Stimulated activated naive B cell treated with anti-CD40 and anti-IgM and Interleukin-4, amounts not matched to agents 10 μg/mL and 1 μg/mL and 100 μg/mL, for 72 hours (primary cell): ENCODE measurements around the gene AP1G2.
"Not testable (repeated sequence)": the region's sequence is repeated elsewhere in the genome, so short reads cannot be mapped to it uniquely, and the experiment has no call there.

Source experiments
- ATAC-seq, 2 donors: fragments of 150-1000 bp; cut with Tn5 transposase; replicated peaks; 2 replicates each; pipeline ENCODE4 v1.10.0; 2021; ENCODE audit warnings: moderate library complexity in 1 of 2
- DNase-seq: peaks from one replicate; pipeline ENCODE4 v3.0.0; 2021
- H3K27ac Mint-ChIP-seq: one replicate; pipeline ENCODE4 v1.8.0; 2022; ENCODE audit warnings: mild to moderate bottlenecking, mixed read lengths
- H3K27me3 Mint-ChIP-seq, 2 donors: one replicate each; pipeline ENCODE4 v1.8.0; 2022; ENCODE audit warnings: mixed read lengths in 2 of 2
- H3K36me3 Mint-ChIP-seq, 2 donors: one replicate each; pipeline ENCODE4 v1.8.0; 2022; ENCODE audit warnings: mixed read lengths in 2 of 2, mild to moderate bottlenecking in 1 of 2
- H3K4me1 Mint-ChIP-seq, 2 donors: one replicate each; pipeline ENCODE4 v1.8.0; 2022; ENCODE audit warnings: mixed read lengths in 2 of 2, mild to moderate bottlenecking in 1 of 2
- H3K4me3 Mint-ChIP-seq, 2 donors: one replicate each; pipeline ENCODE4 v1.8.0; 2022; ENCODE audit warnings: mild to moderate bottlenecking in 2 of 2, mixed read lengths in 2 of 2, moderate library complexity in 1 of 2
- H3K9me3 Mint-ChIP-seq, 2 donors: one replicate each; pipeline ENCODE4 v1.8.0; 2022; ENCODE audit warnings: mixed read lengths in 2 of 2, mild to moderate bottlenecking in 1 of 2

Gene AP1G2

DNA sequence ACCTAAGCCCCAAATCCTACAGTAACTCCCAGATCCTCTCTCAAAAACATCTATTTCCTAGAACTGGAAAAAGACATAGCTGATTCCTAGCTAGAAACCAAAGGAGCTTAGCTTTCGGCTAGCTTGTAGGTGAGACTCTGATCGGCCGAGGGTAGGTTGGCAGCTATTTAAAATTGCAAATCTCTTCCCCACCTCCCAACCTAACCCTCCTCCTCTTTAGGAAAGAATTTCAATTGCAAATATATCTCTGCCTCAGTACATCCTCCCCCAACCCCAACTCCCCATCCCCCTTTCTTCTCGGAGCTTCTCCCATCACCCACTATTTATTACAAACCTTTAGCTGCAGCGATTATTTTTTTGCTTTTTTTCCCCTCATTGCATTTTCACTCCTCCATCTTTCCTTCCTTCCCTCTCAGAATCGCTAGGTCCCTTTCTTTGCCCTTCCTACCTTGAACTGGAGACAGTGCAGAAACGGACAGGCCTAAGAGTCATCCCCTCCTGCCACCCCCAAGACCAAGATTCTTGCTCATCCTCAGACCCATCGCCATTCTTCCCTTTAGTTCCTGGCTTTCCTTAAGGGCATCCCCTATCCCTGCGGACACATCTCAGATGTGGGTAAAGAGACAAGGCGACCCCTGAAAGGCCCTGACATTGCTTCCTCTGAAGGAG lies 29.4 kb downstream of the AP1G2 start:
- Mint-ChIP-seq H3K27me3 (no peaks in the 10 kb centered on the region), H3K9me3 (no peaks in the 10 kb centered on the region), H3K4me1 (peaks cover 0 to 4% of the 10 kb centered on the region in 2 donors), H3K4me3 (no peak overlapping the region), H3K36me3 (peaks cover 0 to 2% of the 10 kb centered on the region in 2 donors), H3K27ac (no peak overlapping the region)
- DNase-seq (no peak), ATAC-seq (no peak)

DNA sequence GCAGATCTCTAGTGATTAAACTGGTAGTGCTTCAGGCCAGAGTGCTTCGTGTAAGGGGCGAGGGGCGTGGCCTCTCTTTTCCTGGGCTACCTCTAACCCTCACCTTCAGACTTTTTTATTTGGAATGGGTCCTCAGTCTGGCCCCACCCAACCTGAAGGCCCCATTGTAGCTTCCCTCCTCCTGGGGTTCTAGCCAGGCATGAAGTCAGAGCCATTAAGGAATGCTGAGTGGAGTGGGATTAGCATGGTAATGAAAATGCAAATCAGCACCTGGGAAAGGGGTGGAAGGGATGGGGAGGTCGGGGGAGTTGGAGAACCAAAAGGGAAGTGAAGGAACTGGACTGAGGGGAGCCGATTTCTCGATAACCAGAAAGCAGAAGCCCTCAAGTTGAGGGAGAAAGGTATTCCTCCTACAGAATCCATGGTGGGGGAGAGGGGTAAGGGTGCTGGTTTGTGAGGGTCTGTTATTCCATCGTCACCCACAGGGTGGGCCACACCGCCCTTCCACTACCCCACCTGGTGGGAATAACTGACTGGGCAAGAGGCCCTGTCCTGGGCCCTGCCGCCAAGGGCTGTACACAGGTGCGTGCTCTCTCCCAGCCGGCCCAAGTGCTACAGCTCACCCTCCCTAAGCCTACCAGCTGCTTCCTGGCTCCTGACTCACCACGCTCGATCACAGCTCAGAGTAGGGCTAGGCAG lies 30.1 kb downstream of the AP1G2 start:
- H3K4me3 Mint-ChIP-seq = no peak overlapping the region
- no peaks in the 10 kb centered on the region for H3K27me3 Mint-ChIP-seq
- H3K36me3 Mint-ChIP-seq = peaks cover under 1 to 3% of the 10 kb centered on the region in 2 donors
- H3K4me1 Mint-ChIP-seq = peaks cover 0 to 4% of the 10 kb centered on the region in 2 donors
- no peak overlapping the region for H3K27ac Mint-ChIP-seq
- ATAC-seq = no peak
- H3K9me3 Mint-ChIP-seq = no peaks in the 10 kb centered on the region
- no peak for DNase-seq

DNA sequence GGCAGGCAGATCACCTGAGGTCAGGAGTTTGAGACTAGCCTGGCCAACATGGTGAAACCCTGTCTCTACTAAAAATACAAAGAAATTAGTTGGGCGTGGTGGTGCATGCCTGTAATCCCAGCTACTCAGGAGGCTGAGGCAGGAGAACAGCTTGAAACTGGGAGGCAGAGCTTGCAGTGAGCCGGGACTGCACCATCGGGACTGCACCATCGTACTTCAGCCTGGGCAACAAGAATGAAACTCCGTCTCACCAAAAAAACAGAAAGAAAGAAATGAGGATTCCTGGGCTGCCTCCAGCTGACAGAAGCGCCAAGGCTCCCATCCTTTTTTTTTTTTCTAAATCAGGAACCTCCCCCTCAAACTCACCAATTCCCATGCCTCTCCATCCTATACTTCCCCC lies 30.7 kb downstream of the AP1G2 start:
- H3K4me3 Mint-ChIP-seq, H3K4me1 Mint-ChIP-seq, H3K27me3 Mint-ChIP-seq, H3K36me3 Mint-ChIP-seq, H3K27ac Mint-ChIP-seq, H3K9me3 Mint-ChIP-seq, DNase-seq, ATAC-seq: not testable (repeated sequence)

DNA sequence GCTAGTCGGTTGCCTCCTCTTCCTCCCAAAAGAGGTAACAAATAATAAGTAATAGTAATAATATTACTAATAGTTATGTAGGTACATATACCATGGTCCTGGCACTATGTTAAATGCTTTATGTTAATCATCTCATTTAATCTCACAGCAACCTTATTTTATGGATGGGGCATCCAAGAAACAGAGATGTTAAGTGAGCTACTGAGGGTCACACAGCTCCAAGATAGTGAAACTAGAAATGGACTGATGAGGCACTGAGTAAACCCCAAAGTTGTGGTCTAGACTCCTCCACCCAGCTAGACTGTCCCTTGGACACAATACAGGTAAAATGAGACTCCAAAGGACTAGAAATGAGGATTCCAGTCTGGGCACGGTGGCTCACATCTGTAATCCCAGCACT lies 31.1 kb downstream of the AP1G2 start:
- Mint-ChIP-seq H3K27me3 (no peaks in the 10 kb centered on the region), H3K9me3 (no peaks in the 10 kb centered on the region), H3K4me1 (peaks cover 0 to 4% of the 10 kb centered on the region in 2 donors), H3K4me3 (no peak overlapping the region), H3K36me3 (peaks cover 4 to 6% of the 10 kb centered on the region in 2 donors), H3K27ac (no peak overlapping the region)
- ATAC-seq (no peak), DNase-seq (no peak)

DNA sequence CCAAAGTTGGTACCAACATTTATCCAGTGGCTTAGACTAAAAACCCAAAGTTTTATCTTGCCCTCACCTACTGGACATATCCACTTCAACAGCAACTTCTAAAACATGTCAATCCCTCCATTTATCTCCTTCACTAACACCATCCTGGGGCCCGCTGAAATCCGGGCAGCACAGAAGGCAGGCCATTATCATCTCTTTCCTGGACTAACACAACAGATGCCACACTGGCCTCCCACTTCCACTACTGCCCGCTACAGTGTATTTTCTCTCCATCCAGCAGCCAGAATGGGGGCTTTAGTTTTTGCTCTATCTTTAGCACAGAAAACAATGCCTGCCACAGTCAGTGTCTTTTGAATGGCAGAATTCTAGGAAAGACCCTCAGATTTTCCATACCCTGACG lies 31.6 kb downstream of the AP1G2 start:
- DNase-seq (no peak), ATAC-seq (no peak)
- Mint-ChIP-seq H3K9me3 (no peaks in the 10 kb centered on the region), H3K4me3 (no peak overlapping the region), H3K36me3 (peaks cover 4 to 6% of the 10 kb centered on the region in 2 donors), H3K27ac (no peak overlapping the region), H3K4me1 (peaks cover 0 to 4% of the 10 kb centered on the region in 2 donors), H3K27me3 (no peaks in the 10 kb centered on the region)

DNA sequence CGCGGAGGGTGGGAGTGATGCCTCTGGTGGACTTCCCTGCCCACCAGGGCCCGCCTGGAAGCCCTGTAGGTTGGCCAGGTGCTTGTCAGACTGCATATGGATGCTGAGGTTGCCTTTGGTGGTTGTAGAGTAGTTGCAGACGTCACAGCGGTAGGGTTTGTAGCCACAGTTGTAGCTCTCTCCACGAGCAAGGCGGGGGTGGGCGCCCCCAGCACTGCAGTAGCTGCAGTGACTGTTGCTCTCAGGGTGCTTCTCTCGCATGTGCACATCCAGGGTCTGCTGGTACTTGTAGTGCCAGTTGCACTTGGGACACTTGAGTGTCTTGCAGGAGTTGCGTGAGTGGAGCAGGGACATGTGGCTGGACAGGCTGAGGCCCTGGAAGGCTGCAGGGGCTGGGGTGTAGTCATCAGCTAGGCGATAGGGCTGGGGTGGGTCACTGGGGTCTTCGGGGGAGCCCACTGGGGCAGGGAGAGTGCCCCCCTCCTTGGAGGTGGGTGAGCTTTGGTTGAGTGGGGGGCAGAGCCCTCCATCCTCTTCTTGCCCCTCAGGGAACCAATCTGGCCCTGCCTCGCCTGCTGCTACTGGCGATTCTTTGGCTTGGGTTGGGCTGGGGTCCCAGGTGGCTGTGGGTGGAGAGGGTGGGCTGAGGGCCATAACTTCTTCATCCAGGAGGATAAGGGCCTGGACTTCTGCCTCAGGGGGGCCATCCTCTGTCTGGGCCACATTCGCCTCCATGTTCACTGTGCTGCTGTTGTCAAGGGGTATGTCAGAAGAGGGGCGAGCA lies 33.7 kb downstream of the AP1G2 start:
- H3K9me3 Mint-ChIP-seq = no peaks in the 10 kb centered on the region
- ATAC-seq (no peak), DNase-seq (no peak)
- H3K27ac Mint-ChIP-seq = no peak overlapping the region
- peaks cover 4 to 6% of the 10 kb centered on the region in 2 donors for H3K36me3 Mint-ChIP-seq
- H3K27me3 Mint-ChIP-seq = no peaks in the 10 kb centered on the region
- H3K4me1 Mint-ChIP-seq = no peaks in the 10 kb centered on the region
- no peak overlapping the region for H3K4me3 Mint-ChIP-seq

DNA sequence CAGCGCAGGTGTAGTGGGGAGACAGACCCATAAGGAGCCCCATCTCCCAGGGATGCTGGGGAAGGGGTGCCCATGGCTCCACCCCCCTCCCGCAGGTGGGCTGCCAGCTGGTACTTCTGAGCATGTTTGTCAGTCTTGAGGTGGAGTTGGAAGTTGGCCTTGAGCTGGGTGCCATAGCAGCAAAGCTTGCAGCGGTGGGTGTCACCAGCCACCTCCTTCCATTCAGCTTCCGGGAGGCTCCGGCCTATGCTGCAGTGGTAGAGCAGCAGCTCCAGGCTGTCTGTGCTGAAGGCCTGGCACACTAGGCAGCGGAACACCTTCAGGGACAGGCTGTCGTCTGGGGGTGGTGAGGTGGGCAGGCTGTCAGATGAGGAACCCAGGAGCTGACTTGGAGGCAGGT lies 34.9 kb downstream of the AP1G2 start:
- H3K27ac Mint-ChIP-seq = no peak overlapping the region

DNA sequence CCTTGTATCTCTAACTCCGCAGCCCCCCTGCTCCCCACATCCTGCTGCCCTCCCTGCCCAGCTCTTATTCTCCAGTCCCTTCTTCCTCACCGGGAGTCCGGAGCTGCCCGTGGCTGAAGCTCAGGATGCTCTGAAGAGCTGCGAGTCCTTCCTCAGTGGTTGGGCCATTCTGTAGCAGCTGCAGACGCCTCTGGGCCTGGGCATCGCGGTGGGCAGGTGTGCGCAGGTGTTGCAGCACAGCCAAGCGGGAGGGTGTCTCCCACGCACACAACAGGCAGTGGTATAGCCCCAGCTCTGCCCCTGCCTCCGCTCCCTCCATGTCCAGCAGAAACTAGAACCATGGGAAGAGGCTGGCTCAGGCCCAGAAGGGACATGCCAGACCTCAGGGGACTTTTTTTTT lies 36.2 kb downstream of the AP1G2 start:
- Mint-ChIP-seq H3K4me3 (no peak overlapping the region), H3K27ac (no peak overlapping the region), H3K27me3 (no peaks in the 10 kb centered on the region), H3K36me3 (peaks cover 8 to 13% of the 10 kb centered on the region in 2 donors), H3K9me3 (no peaks in the 10 kb centered on the region), H3K4me1 (no peaks in the 10 kb centered on the region)
- ATAC-seq (no peak), DNase-seq (no peak)

More for the DNA sequence above, 34.9 kb downstream of the AP1G2 start:
- no peak for ATAC-seq
- no peaks in the 10 kb centered on the region for H3K9me3 Mint-ChIP-seq
- H3K27me3 Mint-ChIP-seq = no peaks in the 10 kb centered on the region
- DNase-seq = no peak
- no peaks in the 10 kb centered on the region for H3K4me1 Mint-ChIP-seq
- peaks cover 8 to 10% of the 10 kb centered on the region in 2 donors for H3K36me3 Mint-ChIP-seq
- H3K4me3 Mint-ChIP-seq = no peak overlapping the region

DNA sequence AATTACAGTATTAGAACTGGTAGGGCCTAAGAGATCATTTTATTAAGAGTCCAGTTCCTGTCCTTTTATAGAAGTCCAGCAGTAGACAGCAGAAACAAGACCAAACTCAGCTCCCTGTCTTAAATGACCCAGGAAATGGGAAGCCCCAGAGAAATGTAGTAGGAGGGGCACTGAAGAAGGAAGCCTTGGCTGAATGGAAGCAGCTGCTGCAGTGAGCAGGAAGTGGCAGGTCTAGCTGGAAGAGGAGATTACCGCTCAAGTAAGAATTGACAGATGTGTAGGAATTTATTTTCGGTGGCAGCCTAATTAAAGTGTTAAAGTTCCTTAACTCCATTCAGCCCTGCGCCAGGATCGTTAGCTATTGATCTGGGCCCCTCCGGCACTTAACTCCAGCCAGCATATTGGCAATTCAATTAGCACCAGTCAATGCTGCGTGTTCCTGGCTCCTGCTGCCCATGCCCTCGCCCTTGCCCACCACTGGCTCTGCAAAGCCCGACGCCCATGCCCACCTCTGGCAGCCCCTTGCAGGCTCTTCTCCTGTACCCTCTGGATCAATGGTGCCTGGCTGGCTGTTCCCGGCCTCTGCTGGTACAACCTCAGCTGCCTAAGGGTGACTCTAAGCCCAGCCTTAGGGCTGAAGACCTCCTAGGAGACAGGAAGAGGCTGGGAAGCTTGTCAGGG lies 37.1 kb downstream of the AP1G2 start:
- H3K36me3 Mint-ChIP-seq = peaks cover 8 to 13% of the 10 kb centered on the region in 2 donors
- DNase-seq (no peak), ATAC-seq (no peak)
- peak overlapping the region; percentile 7 for H3K27ac Mint-ChIP-seq
- H3K27me3 Mint-ChIP-seq = no peaks in the 10 kb centered on the region
- H3K4me1 Mint-ChIP-seq = no peaks in the 10 kb centered on the region
- H3K4me3 Mint-ChIP-seq = no peak overlapping the region
- no peaks in the 10 kb centered on the region for H3K9me3 Mint-ChIP-seq

DNA sequence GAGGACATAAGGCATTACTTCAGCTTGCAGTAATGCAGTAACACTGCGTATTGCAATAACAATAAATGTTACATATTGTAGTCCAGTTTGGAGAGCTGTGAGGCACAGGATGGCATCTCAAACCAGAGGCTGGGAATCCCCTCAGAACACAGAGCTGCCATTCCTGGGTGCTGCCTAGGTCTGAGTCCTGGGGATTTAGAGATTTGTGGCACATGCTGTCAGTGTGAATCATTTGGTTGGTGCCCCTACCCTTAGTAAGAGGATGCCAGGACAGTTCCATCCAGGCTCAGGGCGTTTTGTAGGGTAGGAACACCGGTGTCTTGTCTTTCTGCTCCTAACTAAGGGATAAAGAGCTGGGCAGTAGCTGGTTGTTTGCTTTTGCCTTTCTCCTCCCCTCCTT lies 38.6 kb downstream of the AP1G2 start:
- Mint-ChIP-seq H3K4me1 (no peaks in the 10 kb centered on the region), H3K9me3 (no peaks in the 10 kb centered on the region), H3K27ac (no peak overlapping the region), H3K27me3 (no peaks in the 10 kb centered on the region), H3K36me3 (peaks cover 13 to 20% of the 10 kb centered on the region in 2 donors), H3K4me3 (no peak overlapping the region)
- DNase-seq (no peak), ATAC-seq (no peak)

DNA sequence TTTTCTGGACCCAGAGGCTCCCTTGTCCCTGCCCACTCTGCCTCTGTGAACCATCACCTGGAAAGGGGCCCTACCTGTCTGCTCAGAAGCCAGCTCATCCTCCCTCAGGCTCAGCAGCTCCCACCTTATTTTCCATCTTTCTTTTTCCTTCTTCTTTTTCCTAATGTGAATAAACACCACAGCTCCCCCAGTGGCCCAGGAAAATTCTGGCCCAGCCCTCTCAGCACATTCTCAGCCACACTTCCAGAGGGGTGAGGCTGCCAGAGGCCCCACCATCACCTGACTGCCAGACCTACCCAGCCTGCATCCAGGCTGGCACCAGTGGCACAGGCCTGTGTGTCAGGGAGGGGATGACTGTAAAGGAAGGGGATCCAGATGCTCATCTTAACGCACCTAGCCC lies 39.0 kb downstream of the AP1G2 start:
- no peak for DNase-seq
- H3K36me3 Mint-ChIP-seq = peaks cover 13 to 20% of the 10 kb centered on the region in 2 donors
- H3K4me1 Mint-ChIP-seq = no peaks in the 10 kb centered on the region
- no peak overlapping the region for H3K27ac Mint-ChIP-seq
- no peaks in the 10 kb centered on the region for H3K9me3 Mint-ChIP-seq
- H3K4me3 Mint-ChIP-seq = no peak overlapping the region
- no peak for ATAC-seq
- no peaks in the 10 kb centered on the region for H3K27me3 Mint-ChIP-seq

DNA sequence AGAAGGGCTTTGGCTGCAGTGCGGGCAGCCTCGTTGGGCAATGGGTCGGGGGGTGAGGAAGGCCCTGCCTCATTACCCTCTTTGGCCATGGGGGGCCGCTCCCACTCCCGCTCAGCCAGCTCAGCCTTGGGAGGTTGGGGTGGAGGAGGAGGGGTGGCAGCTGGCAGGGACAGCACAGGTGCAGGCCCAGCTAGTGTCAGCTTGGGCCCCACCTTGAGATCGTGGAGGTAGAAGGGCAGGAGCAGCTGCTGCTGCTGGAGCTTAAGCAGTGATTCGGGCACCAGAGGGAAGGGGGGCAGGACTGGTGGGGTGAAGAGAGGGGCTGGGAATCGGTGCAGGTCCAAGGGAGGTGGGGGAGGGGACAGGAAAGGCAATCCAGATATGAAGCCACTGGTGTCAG lies 42.0 kb downstream of the AP1G2 start:
- no peak for DNase-seq
- no peak for ATAC-seq
- peaks cover 9 to 18% of the 10 kb centered on the region in 2 donors for H3K36me3 Mint-ChIP-seq
- H3K4me3 Mint-ChIP-seq = no peak overlapping the region
- no peaks in the 10 kb centered on the region for H3K9me3 Mint-ChIP-seq
- no peak overlapping the region for H3K27ac Mint-ChIP-seq
- no peaks in the 10 kb centered on the region for H3K4me1 Mint-ChIP-seq
- no peaks in the 10 kb centered on the region for H3K27me3 Mint-ChIP-seq

DNA sequence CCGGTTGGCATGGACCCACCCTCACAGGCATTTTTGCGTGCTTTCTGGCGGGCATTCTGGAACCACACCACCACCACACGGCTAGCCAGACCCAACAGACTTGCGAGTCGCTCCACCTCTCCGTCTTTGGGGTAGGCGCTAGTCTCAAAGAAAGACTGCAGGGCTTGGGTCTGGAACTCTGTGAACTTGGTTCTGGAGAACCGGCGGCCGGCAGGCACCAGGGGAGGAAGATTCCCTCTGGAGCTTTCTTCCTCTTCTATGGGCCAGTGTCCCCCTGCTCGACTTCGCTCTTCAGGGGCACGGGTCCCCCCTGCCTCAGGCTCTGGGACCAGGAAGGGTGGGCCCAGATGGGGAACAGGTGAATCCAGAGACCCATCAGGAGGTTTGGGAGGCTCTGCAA lies 42.6 kb downstream of the AP1G2 start:
- H3K27me3 Mint-ChIP-seq = no peaks in the 10 kb centered on the region
- H3K36me3 Mint-ChIP-seq = peaks cover 9 to 18% of the 10 kb centered on the region in 2 donors
- DNase-seq = no peak
- no peaks in the 10 kb centered on the region for H3K9me3 Mint-ChIP-seq
- no peak for ATAC-seq
- H3K4me1 Mint-ChIP-seq = no peaks in the 10 kb centered on the region
- H3K27ac Mint-ChIP-seq = no peak overlapping the region
- no peak overlapping the region for H3K4me3 Mint-ChIP-seq

DNA sequence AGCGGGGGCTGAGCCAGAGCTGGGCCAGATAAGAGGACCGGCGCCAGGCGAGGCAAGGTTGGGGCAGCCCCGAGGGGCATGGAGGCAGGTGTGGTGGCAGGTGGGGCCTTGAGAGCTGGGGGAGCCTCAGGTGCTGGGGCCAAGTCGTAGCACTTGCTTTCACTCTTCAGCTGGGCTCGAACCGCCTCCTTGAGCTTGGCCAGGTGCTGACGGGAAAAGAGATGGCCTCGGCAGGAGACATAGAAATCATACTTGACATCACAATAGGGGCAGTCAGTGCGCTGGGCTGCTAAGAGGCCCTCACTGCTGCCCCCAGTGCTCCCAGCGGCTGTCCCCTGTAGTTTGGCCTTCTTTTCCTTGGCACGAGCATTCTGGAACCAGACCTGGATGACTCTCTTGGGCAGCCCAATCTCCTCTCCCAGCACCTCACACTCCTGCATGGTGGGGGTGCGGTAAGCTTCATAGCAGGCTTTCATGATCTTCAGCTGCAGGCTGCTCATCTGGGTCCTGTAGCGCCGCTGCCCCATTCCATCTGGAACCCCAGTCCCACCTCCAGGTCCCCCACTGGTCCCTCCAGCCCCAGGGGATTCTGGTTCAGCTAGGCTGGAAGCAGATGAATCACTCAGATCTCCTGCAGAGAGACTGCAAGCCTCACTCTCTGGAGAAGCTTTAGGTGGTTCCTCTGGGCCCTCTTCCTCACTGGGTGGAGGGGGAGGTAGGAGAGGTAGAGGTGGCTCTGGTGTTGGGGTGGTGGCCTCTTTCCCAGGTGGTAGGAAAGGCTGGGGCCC lies 44.2 kb downstream of the AP1G2 start:
- Mint-ChIP-seq H3K27me3 (no peaks in the 10 kb centered on the region), H3K4me3 (no peak overlapping the region), H3K9me3 (no peaks in the 10 kb centered on the region), H3K27ac (peak overlapping the region; percentile 2), H3K4me1 (no peaks in the 10 kb centered on the region), H3K36me3 (peaks cover 9 to 18% of the 10 kb centered on the region in 2 donors)
- ATAC-seq (no peak), DNase-seq (no peak)
